BLaER1 (cell line): ENCODE measurements around the gene ARHGAP26.
A peak's percentile ranks its signal among the peaks of the same experiment; 100 is the strongest.

ENCODE experiments used
- H3K27ac ChIP-seq: shearing (Covaris generic); formaldehyde crosslinking; 2 replicates; pipeline ENCODE4 v1.8.1; 2022
- H3K27me3 ChIP-seq: shearing (Covaris generic); formaldehyde crosslinking; 2 replicates; pipeline ENCODE4 v1.8.1; 2022
- H3K36me3 ChIP-seq: shearing (Covaris generic); formaldehyde crosslinking; 2 replicates; pipeline ENCODE4 v1.8.1; 2022
- H3K4me1 ChIP-seq: shearing (Covaris generic); formaldehyde crosslinking; 2 replicates; pipeline ENCODE4 v1.8.1; 2022
- H3K4me2 ChIP-seq: shearing (Covaris generic); formaldehyde crosslinking; 2 replicates; pipeline ENCODE4 v1.8.1; 2022
- H3K4me3 ChIP-seq: shearing (Covaris generic); formaldehyde crosslinking; 2 replicates; pipeline ENCODE4 v1.8.1; 2022
- H3K9ac ChIP-seq: shearing (Covaris generic); formaldehyde crosslinking; 2 replicates; pipeline ENCODE4 v1.8.1; 2022
- H3K9me3 ChIP-seq: shearing (Covaris generic); formaldehyde crosslinking; 2 replicates; pipeline ENCODE4 v1.8.1; 2022
- H4K20me1 ChIP-seq: shearing (Covaris generic); formaldehyde crosslinking; 2 replicates; pipeline ENCODE4 v1.8.1; 2022
- Cebpa-rat ChIP-seq: shearing (Covaris generic); IDR thresholded peaks from 2 replicates; pipeline ENCODE4 v1.8.1; 2022

The ARHGAP26 gene

DNA sequence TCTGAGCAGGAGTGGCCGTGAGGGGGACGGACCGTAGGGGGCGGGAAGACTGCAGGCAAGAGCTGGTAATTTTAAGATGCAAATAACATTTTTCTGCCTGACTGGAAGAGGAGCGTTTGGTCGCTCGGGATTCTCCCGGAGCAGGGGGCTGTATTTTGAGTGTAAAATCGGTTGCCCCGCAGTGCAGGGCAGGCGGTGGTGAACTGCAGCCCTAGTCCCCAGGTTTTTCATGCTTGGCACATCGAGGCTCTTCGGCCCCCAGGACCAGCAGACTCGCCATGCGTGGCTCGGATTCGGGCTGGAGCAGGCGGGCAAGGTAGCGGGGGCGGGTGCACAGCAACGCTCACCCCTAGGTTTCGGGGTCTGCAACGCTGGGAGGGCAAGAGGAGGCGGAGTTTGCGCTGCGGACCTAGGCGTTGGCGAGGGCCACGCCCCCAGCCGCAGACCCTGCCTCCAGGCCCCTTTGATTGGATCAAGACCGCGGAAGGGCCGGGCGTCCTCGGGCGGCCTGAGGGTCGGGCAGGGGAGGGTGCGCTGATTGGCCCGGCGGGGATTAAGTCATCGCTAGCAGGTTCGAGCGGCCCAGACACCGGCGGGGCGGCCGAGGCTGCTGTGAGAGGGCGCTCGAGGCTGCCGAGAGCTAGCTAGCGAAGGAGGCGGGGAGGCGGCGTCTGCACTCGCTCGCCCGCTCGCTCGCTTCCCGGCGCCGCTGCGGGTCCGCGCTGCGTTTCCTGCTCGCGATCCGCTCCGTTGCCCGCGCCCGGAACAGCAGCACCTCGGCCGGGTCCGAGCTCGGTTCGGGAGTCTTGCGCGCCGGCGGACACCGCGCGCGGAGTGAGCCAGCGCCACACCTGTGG lies at the start of gene ARHGAP26:
ARHGAP26 (plus strand) TSS at position 585 of the 857 bp plus-strand sequence. CDS start 385 bp downstream, outside the sequence.
- H3K9ac ChIP-seq, result peak within 1 kb of the TSS; percentile 82
- TF ChIP-seq Cebpa-rat, result no peak
- no peaks in the 10 kb centered on the region for H3K9me3 ChIP-seq
- H3K27ac ChIP-seq, result peak within 1 kb of the TSS; percentile 80
- H3K4me1 ChIP-seq, result peaks cover 21% of the 10 kb centered on the region
- H3K4me2 ChIP-seq, result peak within 1 kb of the TSS; percentile 97
- H3K36me3 ChIP-seq, result no peaks in the 10 kb centered on the region
- peaks cover 23% of the 10 kb centered on the region for H4K20me1 ChIP-seq
- peak within 1 kb of the TSS; percentile 94 for H3K4me3 ChIP-seq
- H3K27me3 ChIP-seq, result 0 out of 2 replicates have a peak, but pooled peaks cover 5% of the 10 kb centered on the region

DNA sequence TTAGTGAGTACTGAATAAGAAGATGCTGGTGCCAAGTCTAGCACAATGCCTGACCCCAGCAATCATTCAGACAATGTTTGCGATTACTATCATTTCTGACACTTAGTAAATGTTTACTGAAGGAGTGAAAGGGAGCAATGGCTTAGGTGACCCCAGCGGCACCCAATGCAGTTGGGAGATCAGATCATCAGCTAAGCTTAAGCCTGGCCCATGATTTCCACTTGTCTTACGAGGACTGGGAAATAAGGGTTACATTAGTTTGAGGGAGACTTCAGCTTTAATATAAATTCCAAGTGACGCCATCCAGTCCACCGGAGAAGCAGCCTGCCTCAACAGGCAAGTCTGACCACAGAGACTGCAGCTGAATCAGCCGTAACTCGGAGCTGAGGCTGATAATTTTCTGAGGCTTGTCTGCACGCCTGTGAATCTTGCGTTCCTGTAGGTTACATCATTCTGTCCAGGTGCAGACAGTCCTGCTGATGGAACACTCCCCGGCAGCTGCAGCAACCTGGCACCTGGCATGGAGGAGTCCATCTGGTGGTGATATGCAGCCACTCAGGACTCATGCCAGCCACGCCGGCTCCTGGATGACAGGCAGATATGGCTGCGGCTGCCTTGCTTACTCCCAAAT lies 49.4 kb upstream of the ARHGAP26 start:
- H3K9ac ChIP-seq, result no peak overlapping the region
- TF ChIP-seq Cebpa-rat, result no peak
- H3K9me3 ChIP-seq, result no peaks in the 10 kb centered on the region
- no peak overlapping the region for H3K4me2 ChIP-seq
- no peak overlapping the region for H3K4me3 ChIP-seq
- H3K4me1 ChIP-seq, result peaks cover 16% of the 10 kb centered on the region
- no peaks in the 10 kb centered on the region for H3K36me3 ChIP-seq
- H3K27ac ChIP-seq, result no peak overlapping the region
- H4K20me1 ChIP-seq, result no peaks in the 10 kb centered on the region
- no peaks in the 10 kb centered on the region for H3K27me3 ChIP-seq

GRCh38 chr5:142722146-142722545 lies 48.0 kb upstream of the ARHGAP26 start:
- no peak overlapping the region for H3K27ac ChIP-seq
- H3K4me2 ChIP-seq, result no peak overlapping the region
- no peak overlapping the region for H3K4me3 ChIP-seq
- H3K27me3 ChIP-seq, result no peaks in the 10 kb centered on the region
- H3K9ac ChIP-seq, result no peak overlapping the region
- H4K20me1 ChIP-seq, result no peaks in the 10 kb centered on the region
- no peak for TF ChIP-seq Cebpa-rat
- no peaks in the 10 kb centered on the region for H3K9me3 ChIP-seq
- H3K36me3 ChIP-seq, result no peaks in the 10 kb centered on the region
- peaks cover 20% of the 10 kb centered on the region for H3K4me1 ChIP-seq

DNA sequence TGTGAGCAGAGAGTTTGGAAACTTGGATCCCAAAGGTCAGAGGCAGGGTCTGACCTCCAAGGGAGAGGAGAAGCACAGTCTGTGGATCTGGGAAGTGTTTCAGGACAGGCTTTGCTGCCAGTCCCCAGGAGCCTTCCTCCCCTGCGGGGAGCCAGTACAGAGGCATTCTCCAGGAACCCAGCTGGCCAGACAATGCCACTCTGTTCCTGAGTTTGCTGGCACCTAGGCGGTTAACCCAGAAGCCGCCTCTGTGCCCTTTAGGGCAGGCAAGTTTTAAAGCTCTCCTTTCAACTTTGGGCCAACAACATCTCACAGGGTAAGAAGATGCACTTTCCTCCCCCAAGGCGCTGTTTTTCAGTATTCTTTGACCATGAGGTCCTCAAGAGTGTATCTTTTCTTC lies 47.3 kb upstream of the ARHGAP26 start:
- H3K36me3 ChIP-seq, result no peaks in the 10 kb centered on the region
- H3K4me2 ChIP-seq, result no peak overlapping the region
- no peaks in the 10 kb centered on the region for H3K9me3 ChIP-seq
- no peak overlapping the region for H3K9ac ChIP-seq
- H3K27me3 ChIP-seq, result no peaks in the 10 kb centered on the region
- no peaks in the 10 kb centered on the region for H4K20me1 ChIP-seq
- no peak overlapping the region for H3K27ac ChIP-seq
- no peak for TF ChIP-seq Cebpa-rat
- no peak overlapping the region for H3K4me3 ChIP-seq
- peaks cover 17% of the 10 kb centered on the region for H3K4me1 ChIP-seq

DNA sequence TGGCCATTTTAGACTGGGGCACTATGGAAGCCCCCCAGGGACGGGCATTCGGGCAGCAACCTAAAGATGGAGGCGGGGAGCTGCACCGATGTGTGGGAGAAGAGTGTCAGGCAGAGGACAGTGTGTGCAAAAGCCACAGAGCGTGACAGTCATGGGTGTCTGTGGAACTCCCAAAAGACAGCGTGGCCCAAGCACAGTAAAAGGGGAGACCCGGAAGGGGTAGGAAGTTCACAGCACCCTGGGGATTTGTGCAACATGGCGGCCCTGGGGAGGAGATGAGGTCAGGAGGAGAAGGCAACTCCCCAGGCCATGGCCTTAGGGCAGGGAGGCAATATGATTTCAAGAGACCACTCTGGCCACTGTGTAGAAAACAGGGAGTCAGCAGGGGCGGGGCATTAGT lies 45.4 kb upstream of the ARHGAP26 start:
- no peak for TF ChIP-seq Cebpa-rat
- Histone ChIP-seq H3K27ac (no peak overlapping the region), H3K4me2 (peak overlapping the region; percentile 35), H3K36me3 (no peaks in the 10 kb centered on the region), H3K27me3 (no peaks in the 10 kb centered on the region), H3K9ac (no peak overlapping the region), H3K4me1 (peaks cover 17% of the 10 kb centered on the region), H3K4me3 (no peak overlapping the region), H4K20me1 (no peaks in the 10 kb centered on the region), H3K9me3 (no peaks in the 10 kb centered on the region)

DNA sequence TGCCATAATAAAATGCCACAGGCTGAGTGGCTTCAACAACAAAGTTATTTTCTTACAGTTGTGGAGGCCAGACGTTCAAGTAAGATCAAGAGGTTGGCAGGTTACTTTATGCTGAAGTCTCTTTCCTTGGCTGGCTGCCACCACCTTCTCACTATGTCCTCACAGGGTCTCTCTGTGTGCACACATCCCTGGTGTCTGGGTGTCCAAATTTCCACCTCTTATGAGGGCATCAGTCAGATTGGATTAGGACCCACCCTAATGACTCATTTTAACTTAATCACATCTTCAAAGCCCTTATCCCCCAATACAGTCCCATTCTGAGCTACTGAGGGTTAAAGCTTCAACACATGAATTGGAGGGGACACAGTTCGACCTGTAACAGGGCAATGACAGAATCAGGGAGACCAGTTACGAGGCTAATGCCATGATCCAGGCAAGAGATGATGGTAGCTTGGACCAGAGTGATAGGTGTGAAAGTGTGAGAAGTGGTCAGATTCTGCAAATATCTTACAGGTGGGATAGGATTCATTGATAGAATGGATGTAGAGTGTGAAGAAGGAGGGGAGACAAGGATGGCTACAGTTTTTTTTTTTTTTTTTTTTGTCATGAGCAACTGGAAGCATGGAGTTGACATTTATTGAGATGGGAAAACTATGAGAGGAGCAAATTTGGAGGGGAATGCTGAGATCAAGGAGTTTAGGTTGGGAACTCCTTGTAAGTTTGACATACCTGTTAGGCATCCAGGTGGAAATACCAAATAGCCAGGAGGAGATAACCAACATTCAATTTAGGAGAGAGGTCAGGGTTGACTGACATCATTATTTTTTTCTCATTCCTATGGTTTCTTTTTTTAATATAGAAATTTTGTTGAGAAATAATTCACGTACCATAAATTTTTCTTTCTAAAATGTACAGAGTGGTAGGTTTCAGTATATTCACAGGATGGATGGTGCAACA lies 44.7 kb upstream of the ARHGAP26 start:
- peak overlapping the region; percentile 35 for H3K4me2 ChIP-seq
- H3K9me3 ChIP-seq, result no peaks in the 10 kb centered on the region
- H3K36me3 ChIP-seq, result no peaks in the 10 kb centered on the region
- TF ChIP-seq Cebpa-rat, result no peak
- H3K9ac ChIP-seq, result no peak overlapping the region
- H3K27ac ChIP-seq, result no peak overlapping the region
- peaks cover 17% of the 10 kb centered on the region for H3K4me1 ChIP-seq
- no peaks in the 10 kb centered on the region for H3K27me3 ChIP-seq
- no peak overlapping the region for H3K4me3 ChIP-seq
- H4K20me1 ChIP-seq, result no peaks in the 10 kb centered on the region

DNA sequence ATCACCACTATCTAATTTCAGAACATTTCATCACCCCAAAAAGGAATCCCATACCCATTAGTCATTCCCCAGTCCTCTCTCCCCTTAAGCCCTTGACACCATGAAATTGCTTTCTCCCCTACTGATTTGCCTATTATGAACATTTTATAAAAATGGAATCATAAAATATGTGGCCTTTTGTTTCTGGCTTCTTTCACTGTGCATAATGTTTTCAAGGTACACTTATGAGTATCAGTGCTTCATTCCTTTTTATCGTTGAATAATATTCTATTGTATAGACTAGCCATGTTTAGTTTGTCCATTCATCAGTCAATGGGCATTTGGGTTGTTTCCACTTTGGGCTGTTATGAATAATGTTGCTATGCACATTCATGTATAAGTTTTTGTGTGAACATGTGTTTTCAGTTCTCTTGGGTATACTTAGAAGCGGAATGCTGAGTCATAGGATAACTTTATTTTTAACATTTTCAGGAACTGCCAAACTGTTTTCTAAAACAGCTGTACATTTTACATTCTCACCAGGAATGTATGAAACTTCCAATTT lies 43.9 kb upstream of the ARHGAP26 start:
- no peak for TF ChIP-seq Cebpa-rat
- Histone ChIP-seq H3K4me3 (no peak overlapping the region), H4K20me1 (no peaks in the 10 kb centered on the region), H3K27ac (no peak overlapping the region), H3K27me3 (no peaks in the 10 kb centered on the region), H3K9ac (no peak overlapping the region), H3K4me1 (peaks cover 17% of the 10 kb centered on the region), H3K36me3 (no peaks in the 10 kb centered on the region), H3K4me2 (peak overlapping the region; percentile 30; the same call in 1 of the 2 replicates), H3K9me3 (no peaks in the 10 kb centered on the region)

- Histone ChIP-seq H3K27me3 (no peaks in the 10 kb centered on the region), H3K4me1 (peaks cover 17% of the 10 kb centered on the region), H3K4me3 (no peak overlapping the region), H3K36me3 (no peaks in the 10 kb centered on the region), H3K9me3 (no peaks in the 10 kb centered on the region), H4K20me1 (no peaks in the 10 kb centered on the region), H3K4me2 (no peak overlapping the region), H3K27ac (no peak overlapping the region), H3K9ac (no peak overlapping the region)
- TF ChIP-seq Cebpa-rat, result no peak
Measured at GRCh38 chr5:142727735-142728047, 42.5 kb upstream of the ARHGAP26 start.

GRCh38 chr5:142735323-142736246 lies 34.6 kb upstream of the ARHGAP26 start:
- Histone ChIP-seq H3K4me2 (no peak overlapping the region; the same call in 1 of the 2 replicates), H3K4me1 (peaks cover 21% of the 10 kb centered on the region), H3K9ac (no peak overlapping the region), H3K27me3 (no peaks in the 10 kb centered on the region), H3K36me3 (no peaks in the 10 kb centered on the region), H3K27ac (no peak overlapping the region), H4K20me1 (no peaks in the 10 kb centered on the region), H3K9me3 (no peaks in the 10 kb centered on the region), H3K4me3 (no peak overlapping the region)
- TF ChIP-seq Cebpa-rat, result no peak
